ENCODE measurements around the gene TAPBP. TPM values are rescaled to one million over a fixed set of nuclear protein-coding genes. Genes with fewer than 3 reads are reported as not detected.

Gene TAPBP
- total and polyA plus RNA-seq, 9 of the 15 experiments (the other 6 are each of a cell fraction or from before 2014, with no cell fraction given) = 5.6 to 74.0 (median 22.3) TPM

- TF ChIP-seq CBX5 (IDR thresholded peaks at IDR 0.05; ENCODE audit: borderline replicate concordance, low read depth) = no peak
- no peak for TF ChIP-seq ZBED1 (IDR thresholded peaks at IDR 0.05)
- peak; percentile 71; the same call in 1 of the 2 replicates for TF ChIP-seq ZBTB49 (CRISPR knock-in tag; IDR thresholded peaks at IDR 0.05; ENCODE audit: borderline replicate concordance)
- TF ChIP-seq POLR2A (conservative IDR thresholded peaks at IDR 0.05) = 0 out of 2 replicates have a peak, but pooled peaks have one; percentile 29
- 0 out of 2 replicates have a peak, but pooled peaks have one; percentile 48 for TF ChIP-seq RNF2 (IDR thresholded peaks at IDR 0.05)
- TF ChIP-seq SUPT5H (IDR thresholded peaks at IDR 0.05) = no peak
- no peak for TF ChIP-seq COPS2 (conservative IDR thresholded peaks at IDR 0.05)
- TF ChIP-seq ARID4B (CRISPR knock-in tag; IDR thresholded peaks at IDR 0.05) = peak; percentile 47
- TF ChIP-seq CBX2 (IDR thresholded peaks at IDR 0.05; ENCODE audit: insufficient read depth, low read length, poor library complexity, severe bottlenecking) = no peak
- TF ChIP-seq FOXJ2 (tag; IDR thresholded peaks at IDR 0.05) = no peak
- TF ChIP-seq JUN (IDR thresholded peaks at IDR 0.05; ENCODE audit: borderline replicate concordance, low read depth, low read length) = peak; percentile 74
- TF ChIP-seq JUN (CRISPR knock-in tag; IDR thresholded peaks at IDR 0.05; ENCODE audit: borderline replicate concordance) = no peak
- peak; percentile 99 to 100 (median 100) for TF ChIP-seq CTCF (IDR thresholded peaks at IDR 0.05 in 2 of 3, conservative IDR thresholded peaks at IDR 0.05 in 1 of 3; ENCODE audit: insufficient read depth in 2 of 3, low read depth in 1 of 3, low read length in 3 of 3)
- TF ChIP-seq POU5F1 (IDR thresholded peaks at IDR 0.05; ENCODE audit: borderline replicate concordance, low read depth, low read length, partially characterized antibody) = no peak
- TF ChIP-seq RCOR1 (IDR thresholded peaks at IDR 0.05; ENCODE audit: borderline replicate concordance in 1 of 2, low read depth in 2 of 2, low read length in 2 of 2) = peak in 1 of 2 experiments; percentile 76; a peak in 3 of 4 replicates
- no peak for TF ChIP-seq ZNF12 (CRISPR knock-in tag; IDR thresholded peaks at IDR 0.05)
- TF ChIP-seq CC2D1A (IDR thresholded peaks at IDR 0.05) = peak; percentile 74
- peak; percentile 42 for TF ChIP-seq ZFX (CRISPR knock-in tag; IDR thresholded peaks at IDR 0.05)
- no peak for TF ChIP-seq NEUROD1 (IDR thresholded peaks at IDR 0.05; ENCODE audit: borderline replicate concordance, low read depth, low read length, partially characterized antibody)
- no peak for TF ChIP-seq ZNF780A (CRISPR knock-in tag; IDR thresholded peaks at IDR 0.05)
- no peak for TF ChIP-seq TAL1 (IDR thresholded peaks at IDR 0.05)
- no peak for TF ChIP-seq CHD1 (IDR thresholded peaks at IDR 0.05; ENCODE audit: low read length)
Observed at GRCh38 chr6:33279971-33280511, 33.8 kb downstream of the TAPBP start (continued).

All from K562 (cell line).